HG03565 (cell line): Measurements from ENCODE around the gene TCF12.
A peak's percentile ranks its signal among the peaks of the same experiment; 100 is the strongest.
"Not testable (repeated sequence)": the region's sequence is repeated elsewhere in the genome, so short reads cannot be mapped to it uniquely, and the experiment has no call there.

Source experiments
- ATAC-seq: cut with Tn5 transposase; IDR thresholded peaks from one replicate; pipeline ENCODE4 v1.9.1; 2021; ENCODE audit warnings: mild to moderate bottlenecking, moderate library complexity; ENCODE audit not compliant: unreplicated experiment

Gene TCF12

DNA sequence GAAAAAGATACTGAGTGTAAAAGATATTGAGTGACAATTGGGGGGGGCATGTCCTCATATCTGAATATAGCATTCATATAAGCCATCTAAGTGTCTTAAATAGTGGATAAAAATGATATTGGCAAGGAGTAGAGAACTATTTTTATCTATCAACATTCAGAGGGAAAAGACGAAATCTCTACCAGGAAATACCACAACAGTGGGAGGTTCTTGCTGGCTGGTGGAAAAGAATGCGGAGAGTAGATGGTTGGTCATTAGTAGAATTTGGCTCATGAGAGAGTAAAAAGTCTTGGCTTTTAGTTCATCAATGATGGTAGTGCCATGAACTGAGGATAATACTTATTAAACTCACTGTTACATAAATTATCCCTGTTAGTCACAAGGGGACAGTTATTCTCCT lies 4.8 kb upstream of the TCF12 start:
- no peak for ATAC-seq

DNA sequence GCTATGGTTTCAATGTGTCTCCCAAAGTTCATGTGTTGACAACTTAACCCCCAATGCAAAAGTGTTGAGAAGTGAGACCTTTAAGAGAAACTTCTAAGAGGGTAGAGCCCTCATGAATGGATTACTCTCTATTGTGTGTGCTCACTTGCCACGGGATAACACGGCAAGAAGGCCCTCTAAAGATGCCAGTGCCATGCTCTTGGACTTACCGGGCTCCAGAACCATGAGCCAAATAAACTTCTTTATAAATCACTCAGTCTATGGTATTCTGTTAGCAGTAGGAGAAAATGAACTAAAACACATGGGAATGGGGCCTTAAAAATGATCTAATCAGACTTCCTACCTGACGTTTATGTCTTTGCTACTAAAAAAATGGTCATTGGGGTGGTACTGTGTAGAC lies 2.6 kb upstream of the TCF12 start:
- no peak for ATAC-seq

DNA sequence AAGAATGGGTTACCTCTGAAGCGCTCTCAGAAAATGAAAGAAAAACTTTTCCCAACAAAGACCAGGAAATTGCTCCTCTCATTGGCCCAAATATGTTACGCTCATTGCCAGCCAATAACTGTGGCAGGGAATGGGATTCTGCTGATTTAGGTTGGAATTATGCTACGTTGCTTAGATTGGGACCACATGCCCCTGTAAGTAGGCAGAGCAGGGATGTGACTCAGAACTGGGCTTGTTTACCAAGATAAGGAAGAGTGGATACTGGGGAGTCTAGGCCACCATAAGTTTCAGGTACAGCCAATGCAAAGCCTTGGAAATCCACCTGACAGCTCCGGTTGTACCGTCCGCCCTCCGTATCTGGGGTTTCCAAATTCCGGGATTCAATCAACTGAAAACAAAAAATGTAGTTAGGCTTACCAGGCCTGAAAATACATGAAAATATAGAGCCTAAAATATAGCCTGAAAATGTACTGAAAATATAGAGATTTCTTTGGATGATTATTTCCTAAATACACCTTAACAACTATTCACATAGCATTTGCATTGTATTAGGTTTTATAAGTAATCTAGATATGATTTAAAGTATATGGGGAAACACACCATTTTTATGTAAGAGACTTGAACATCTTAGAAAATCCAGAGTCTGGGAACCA lies 1.5 kb upstream of the TCF12 start:
- no peak for ATAC-seq

DNA sequence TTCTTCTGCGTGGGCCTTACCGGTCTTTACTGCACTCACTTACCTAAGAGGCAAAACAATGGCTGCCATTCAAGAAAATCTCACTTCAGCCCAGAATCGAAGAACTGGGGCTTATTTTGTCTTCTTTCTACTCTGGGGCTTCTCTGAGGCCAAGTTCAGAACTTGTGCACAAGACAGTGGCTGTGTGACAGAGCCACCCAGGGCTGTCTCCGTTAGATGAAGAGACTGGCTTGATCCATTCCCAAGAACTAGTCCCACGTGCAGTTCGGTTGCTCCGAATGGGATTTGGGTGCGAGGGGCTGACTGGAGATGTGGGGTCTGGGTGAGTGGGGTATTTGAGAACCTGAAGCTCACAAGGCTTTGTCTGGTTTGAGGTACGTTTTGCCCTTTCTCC lies 795 bp upstream of the TCF12 start:
- no peak for ATAC-seq

DNA sequence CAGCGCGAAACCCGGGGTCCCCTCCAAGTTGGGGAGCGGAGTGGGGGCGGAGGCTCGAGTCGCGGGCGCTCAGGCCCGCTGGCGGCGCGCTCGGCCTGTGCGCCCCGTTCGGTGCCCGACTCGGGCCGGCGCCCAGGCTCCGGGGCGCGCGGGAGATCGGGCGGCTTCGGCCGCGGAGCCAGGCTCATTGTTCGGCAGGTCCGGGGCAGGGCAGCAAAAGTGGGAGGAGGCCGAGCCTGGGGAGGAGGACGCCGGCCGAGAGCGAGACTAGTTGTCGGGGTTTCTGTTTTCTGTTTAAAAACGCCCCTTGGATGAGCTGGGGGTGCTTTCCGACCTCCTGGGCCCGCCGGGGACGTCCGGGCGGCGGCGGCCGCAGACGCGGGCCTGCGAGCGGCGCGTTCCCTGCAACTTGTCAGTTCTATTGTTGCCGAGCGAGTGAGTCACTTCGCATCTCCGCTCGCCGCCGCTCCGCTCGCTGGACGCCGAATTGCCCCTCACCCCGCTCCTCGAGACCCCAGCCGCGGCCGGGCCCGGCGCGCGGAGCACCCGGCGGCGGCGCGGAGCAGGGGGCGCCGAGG lies 676 bp downstream of the TCF12 start:
- peak; percentile 16 for ATAC-seq

DNA sequence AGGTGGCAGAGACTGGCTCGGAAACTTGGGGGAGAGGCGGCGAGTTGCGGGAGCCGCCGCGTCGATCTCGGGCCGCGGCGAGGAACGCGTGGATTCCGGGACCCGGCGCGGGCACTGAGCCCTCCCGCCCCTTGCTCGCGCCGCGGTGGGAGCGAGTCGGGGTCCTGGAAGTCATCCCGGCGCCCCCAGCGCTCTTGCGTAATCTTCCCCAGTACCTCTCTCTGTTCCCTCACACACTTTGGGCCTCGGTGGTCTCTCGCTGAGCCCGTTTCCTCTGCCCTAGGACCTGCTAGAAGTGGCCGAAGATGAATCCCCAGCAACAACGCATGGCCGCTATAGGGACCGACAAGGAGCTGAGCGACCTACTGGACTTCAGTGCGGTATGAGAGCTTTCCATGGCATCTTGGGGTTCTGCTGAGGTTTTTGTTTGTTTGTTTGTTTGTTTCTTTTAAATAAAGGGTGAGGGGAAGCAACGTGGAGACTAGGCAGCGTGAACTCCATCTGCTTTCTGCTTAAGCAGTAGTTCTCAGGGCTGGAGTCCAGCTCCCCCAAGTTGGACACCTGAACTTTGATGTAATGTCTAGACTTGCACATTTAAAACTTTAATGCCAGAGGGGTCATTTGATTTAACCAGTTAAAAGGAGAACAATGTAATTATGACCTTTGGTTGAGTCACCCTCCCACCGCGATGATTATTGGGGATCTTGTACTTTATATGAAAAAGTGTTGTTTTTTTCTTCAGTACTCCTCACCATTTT lies 1.3 kb downstream of the TCF12 start:
- ATAC-seq, result peak; percentile 11

DNA sequence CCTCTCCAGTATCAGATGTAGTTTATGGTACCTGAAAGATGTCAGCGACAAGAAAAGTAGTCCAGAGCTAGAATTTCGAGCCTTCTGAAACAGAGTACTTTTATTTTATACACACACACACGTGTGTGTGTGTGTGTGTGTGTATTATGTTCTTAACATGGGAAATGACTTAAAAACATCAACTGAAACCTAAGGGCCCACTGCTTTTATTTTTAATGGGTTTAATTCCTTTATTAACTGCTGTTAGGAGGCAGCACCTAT lies 1.9 kb downstream of the TCF12 start:
- ATAC-seq, result no peak

DNA sequence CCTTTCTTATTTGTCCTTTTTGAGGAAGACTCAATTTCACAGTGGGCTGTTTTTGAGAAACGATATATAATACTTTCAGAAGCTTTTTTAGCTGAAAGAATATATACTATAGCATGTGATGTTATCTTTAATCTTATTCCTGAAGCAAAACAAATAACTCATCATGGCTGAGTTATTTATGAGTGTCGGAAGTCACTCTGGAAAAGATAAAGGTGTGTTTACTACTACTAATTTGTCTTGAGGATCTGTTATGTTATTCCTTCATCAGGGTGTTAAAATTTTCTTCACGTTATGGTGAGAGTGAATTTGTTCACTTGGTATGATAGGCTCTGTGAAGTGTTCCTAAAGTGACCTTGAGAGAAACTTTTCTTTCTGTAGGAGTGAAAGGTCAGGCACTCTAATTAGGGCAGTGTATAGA lies 4.7 kb downstream of the TCF12 start:
- ATAC-seq, result no peak

DNA sequence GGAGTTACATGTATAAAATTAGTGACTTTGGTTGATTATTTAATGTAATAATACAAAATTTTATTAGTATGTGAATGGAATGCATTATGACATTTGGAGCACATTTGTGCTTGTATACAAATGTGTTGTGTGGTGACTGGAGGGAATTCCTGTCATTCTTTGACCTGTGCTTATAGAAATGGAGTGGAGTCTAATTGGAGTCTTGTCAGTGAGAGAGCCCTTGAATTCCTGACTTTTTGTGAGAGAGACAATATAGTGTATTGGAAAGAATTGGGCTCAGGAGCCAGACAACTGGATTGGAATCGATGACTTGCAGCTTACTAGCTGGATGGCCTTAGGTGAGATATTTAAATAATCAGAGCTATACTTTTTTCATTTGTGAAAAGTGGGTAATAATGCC lies 9.4 kb downstream of the TCF12 start:
- no peak for ATAC-seq

DNA sequence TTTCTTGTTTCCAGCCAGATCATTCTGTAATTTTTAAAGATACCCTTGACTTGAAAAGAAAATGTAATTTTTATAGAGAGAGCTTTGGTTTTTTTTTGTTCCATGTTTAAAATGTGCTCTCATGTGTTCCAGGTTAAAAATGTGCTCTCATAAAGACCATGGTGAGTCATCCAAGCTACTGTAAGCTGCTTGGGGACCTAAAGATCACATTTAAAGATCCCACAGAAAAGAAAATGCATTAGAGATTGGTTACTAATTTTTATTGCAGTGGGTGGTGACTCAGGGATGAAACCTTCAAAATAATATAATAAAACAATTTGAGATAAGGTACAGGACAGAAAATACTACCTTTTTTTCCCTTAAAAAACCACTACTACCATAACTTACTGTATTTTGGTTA lies 11.0 kb downstream of the TCF12 start:
- no peak for ATAC-seq

DNA sequence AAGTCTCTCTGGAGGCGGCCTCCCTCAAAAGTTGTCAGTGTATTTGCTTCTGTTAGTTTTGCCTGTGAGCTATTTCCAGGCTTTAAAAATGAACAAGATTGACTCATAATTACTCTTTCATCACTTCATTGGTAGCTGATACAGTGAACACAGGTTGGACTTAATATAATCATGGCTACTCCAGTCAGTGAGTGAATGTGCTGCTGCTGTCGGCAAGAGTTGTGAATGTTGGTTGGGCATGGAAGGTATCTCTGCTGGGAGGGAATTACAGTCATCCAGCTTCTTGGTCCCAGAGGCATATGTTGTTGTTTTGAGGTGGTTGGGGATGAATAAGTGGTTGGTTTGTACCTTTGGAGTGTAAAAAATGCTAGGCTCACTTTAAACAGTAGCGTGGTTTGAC lies 11.5 kb downstream of the TCF12 start:
- ATAC-seq, result no peak

DNA sequence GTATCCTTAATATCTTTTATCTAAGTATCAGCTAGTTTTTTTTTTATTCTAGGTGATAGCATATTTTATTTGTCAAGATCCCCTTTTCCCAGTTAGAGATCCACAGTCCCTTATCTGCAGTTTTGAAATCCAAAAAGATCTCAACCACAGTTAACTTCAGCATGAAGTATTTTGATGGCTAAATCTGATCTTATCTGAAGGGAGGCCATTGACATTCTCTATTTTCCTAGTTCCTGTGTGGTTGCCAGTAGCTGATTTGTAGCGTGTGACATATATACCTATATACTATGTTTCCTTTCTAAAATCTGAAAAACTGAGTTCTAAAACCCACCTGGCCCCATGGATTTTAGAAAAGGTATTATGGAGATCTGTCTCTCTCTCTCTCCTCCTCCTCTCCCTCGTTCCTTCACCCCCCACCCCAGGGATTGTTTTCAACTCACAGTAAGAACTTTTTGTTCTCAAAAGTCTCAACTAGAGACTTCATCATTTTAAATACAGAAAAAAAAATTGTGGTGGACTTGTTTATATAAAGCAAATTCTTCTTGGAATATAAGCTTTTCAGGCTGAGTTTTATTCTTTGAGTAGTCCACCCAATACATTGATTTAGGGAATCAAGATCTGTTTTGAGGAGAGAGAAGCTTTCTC lies 12.3 kb downstream of the TCF12 start:
- no peak for ATAC-seq

DNA sequence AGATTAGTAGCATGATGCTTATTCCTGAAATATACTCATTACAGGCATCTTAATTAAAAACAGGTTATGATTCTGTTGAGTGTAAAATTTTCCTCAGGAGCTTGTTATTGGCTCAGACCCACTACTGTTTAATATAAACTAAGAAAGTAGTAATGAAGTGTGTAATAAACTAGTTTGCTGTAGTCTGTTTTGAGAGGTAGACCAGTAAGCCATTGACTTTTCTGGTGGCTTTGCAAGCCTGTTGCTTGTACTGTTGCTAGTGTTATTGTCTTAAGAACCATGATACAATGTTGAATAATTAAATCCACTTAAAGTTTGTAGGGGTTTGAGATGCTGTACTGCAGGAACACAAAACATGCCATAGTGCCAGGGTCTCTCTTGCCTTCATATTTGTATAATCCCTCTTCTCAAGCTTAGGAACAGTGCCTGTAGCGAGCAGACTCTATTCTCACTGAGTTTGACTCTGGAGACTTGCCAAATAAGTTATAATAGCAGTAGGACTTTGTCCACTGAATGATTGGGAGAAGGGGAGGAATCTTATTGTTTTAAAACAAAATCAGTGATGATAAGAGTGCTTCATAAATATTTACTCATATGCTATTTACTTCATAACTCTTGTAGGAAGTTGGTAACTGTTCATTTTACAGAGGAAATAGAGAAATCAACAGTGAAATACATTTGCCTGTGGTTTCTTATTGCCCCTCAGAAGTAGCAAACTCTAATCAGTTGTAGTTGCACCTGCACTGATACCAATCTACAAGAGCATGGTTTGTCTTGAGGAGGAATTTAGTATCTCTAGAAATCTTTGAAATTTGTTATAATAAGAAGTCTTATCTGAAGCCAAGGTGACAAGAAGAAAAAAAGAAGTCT lies 13.4 kb downstream of the TCF12 start:
- ATAC-seq, result no peak

DNA sequence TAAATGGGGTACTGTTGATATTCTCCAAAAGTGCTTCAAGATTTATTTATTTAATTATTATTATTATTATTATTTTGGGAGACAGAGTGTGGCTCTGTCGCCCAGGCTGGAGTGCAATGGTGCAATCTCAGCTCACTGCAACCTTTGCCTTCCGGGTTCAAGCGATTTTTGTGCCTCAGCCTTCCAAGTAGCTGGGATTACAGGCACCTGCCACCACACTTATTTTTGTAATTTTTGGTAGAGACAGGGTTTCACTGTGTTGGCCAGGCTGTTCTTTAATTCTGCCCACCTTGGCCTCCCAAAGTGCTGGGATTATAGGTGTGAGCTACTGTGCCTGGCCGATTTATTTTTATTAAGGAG lies 14.0 kb downstream of the TCF12 start:
- not testable (repeated sequence) for ATAC-seq

DNA sequence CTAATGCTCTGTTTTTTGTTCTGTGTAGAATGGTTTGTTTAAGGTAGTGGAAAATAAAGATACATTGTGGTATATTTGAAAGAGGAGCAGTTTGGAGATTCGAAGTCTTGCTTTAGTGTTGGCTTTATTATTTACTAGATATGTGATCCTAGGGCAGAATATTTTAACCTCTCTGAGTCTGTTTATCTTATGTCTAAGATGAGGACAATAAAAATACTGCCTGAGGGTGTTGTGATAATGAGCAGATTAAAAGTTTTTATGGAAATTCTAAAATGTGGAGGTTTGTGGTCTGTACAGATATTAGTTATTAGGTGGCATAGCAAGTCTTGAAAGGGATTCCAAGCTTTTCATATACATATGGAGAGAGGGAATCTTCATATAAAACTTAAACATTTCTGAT lies 15.0 kb downstream of the TCF12 start:
- no peak for ATAC-seq

DNA sequence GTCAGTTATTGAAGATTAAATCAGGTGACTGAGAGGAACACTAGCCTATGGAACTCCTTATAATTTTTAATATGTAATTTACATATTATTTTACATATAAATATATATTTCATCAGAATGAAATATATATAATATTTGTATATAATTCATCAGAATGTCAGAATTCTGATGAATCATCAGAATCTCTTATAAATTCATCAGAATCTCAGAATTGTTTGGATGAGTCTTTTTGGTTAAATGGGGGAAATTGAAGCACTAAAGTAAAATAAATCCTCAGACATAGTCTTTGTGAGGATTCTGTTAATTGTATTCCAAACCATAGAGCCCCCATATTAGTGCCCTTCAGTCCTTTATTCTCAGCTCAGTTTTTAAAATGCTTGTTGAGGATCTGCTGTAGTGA lies 15.4 kb downstream of the TCF12 start:
- no peak for ATAC-seq

DNA sequence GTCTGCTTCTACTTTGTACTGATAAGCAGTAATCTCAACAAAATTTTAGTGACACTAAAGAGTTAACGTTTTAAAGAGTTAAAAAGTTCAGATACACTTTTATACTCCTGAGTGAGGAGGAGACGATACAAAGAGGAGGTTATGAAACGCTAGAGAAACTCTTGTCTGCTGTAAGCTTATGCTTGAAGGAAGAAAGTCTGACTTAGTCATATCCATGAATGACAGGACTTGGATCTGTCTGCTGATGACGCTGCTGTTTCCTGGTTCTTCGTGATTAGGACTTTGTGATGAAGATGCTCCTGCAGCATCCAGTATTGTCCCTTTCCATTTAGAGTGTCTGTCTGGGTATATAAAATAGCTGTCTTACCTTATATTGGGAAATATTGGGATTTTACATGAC lies 15.8 kb downstream of the TCF12 start:
- ATAC-seq, result no peak

DNA sequence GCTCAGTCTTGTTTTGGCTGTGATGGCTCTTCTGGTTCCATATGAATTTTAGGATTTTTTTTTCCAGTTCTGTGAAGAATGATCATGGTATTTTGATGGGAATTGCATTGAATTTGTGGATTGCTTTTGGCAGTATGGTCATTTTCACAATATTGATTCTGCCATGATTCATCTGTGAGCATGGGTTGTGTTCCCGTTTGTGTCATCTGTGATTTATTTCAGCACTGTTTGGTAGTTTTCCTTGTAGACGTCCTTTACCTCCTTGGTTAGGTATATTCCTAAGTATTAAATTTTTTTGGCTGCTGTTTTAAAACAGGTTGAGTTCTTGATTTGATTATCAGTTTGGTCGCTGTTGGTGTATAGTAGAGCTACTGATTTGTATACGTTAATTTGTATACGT lies 18.5 kb downstream of the TCF12 start:
- no peak for ATAC-seq

DNA sequence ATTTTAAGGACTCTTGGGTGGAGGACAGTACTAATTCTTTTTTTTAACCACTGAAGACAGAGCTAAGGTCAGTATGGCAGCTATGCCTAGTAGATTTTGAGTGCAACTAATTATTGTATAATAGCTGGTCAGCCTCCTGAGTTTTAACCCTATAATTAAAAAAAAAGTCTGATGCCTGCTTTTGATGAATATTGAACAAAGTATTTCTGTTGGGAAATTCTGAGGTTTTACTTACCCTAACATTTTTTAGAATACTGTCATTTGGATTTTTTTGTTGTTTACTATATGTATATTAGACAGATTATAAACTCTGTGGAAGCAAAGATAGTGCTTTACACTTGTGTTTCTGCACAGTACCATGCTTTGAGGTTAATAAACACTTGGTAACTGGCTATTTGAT lies 20.8 kb downstream of the TCF12 start:
- no peak for ATAC-seq

DNA sequence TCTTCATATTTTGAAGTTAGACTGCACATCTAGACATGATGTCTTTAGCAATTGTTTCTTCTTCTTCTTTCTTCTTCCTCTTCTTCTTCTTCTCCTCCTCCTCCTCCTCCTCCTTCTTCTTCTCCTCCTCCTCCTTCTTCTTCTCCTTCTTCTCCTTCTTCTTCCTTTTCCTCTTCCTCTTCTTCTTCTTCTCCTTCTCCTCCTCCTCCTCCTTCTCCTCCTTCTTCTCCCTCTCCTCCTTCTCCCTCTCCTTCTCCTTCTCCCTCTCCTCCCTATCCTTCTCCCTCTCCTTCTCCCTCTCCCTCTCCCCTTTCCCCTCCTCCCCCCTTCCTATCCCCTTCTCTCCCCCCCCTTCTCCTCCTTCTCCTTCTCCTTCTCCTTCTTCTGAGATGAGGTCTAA lies 21.9 kb downstream of the TCF12 start:
- no peak for ATAC-seq

DNA sequence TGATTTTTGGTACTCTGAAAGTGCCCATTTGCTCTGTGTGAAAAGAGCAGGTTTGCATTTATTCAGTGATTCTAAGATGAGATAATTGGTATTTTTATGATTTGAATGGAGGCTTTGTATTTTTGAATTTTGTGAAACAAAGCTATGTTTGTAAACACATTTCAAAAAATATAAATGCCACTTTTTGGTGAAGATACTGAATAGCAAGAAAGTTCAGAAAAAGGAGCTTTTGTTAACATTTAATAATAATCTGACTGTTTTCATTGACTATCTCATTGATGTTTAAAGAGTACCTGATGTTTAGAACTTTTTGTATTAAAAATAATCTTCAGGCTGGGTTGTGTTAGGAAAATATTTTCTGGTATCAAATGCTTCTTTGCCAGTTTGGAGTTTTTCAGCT lies 23.7 kb downstream of the TCF12 start:
- ATAC-seq, result no peak
